ENCODE results near the gene CDKL4. TPM values are rescaled to one million over a fixed set of nuclear protein-coding genes. Genes with fewer than 3 reads are reported as not detected.

Gene CDKL4
- total and polyA plus RNA-seq, 11 donors = 0.11 to 1.1 (median 0.67) TPM; not detected in 4

- Histone ChIP-seq H3K27me3 (no peaks in the 10 kb centered on the region), H3K36me3 (no peaks in the 10 kb centered on the region), H3K9me3 (peaks cover 0 to 3% (median 0%) of the 10 kb centered on the region in 12 donors), H3K4me3 (no peak overlapping the region), H3K4me1 (peaks cover 0 to 20% (median 6%) of the 10 kb centered on the region in 12 donors), H3K27ac (no peak overlapping the region)
- WGBS, 4 donors = 27 to 33% (median 29%) methylated on average over 4 of the region's 4 CpGs
- DNase-seq = no peak
- peak; percentile 36 to 79 (median 58) for ATAC-seq
- intact Hi-C loops (cut with DNase I) = no loop called here
- TF ChIP-seq CTCF (IDR thresholded peaks at IDR 0.05) (no peak), POLR2A (IDR thresholded peaks at IDR 0.05) (no peak)
Measured at GRCh38 chr2:39241588-39241987, 2.2 kb downstream of the CDKL4 start.

GRCh38 chr2:39240758-39241157, 3.0 kb downstream of the CDKL4 start:
- DNase-seq (no peak), ATAC-seq (peak; percentile 35 to 55 (median 42))
- intact Hi-C loops (cut with DNase I) = no loop called here
- TF ChIP-seq CTCF (IDR thresholded peaks at IDR 0.05) = no peak
- TF ChIP-seq POLR2A (IDR thresholded peaks at IDR 0.05) = no peak
- Histone ChIP-seq H3K9me3 (peaks cover 0 to 10% (median 0%) of the 10 kb centered on the region in 12 donors), H3K4me1 (peaks cover 0 to 20% (median 6%) of the 10 kb centered on the region in 12 donors), H3K27me3 (no peaks in the 10 kb centered on the region), H3K36me3 (no peaks in the 10 kb centered on the region), H3K27ac (no peak overlapping the region), H3K4me3 (no peak overlapping the region)
- 64 to 72% (median 69%) methylated on average over 6 of the region's 6 CpGs for WGBS, 4 donors

- TF ChIP-seq POLR2A (IDR thresholded peaks at IDR 0.05) = no peak
- TF ChIP-seq CTCF (IDR thresholded peaks at IDR 0.05) = no peak
- Histone ChIP-seq H3K36me3 (no peaks in the 10 kb centered on the region), H3K9me3 (peaks cover 0 to 14% (median 0%) of the 10 kb centered on the region in 12 donors), H3K4me3 (no peak overlapping the region), H3K27me3 (no peaks in the 10 kb centered on the region), H3K4me1 (peaks cover 0 to 8% (median 0%) of the 10 kb centered on the region in 12 donors), H3K27ac (no peak overlapping the region)
- DNase-seq = no peak
- WGBS, 4 donors = 97 to 100% (median 98%) methylated on average over 1 of the region's 1 CpG
- no peak for ATAC-seq
- intact Hi-C loops (cut with DNase I) = loop anchor here in 1 of 10 donors (5.0 kb wide), 1 partner anchor 287 kb away; no protein-coding TSS in a partner anchor
Measured at GRCh38 chr2:39234754-39235153, 9.0 kb downstream of the CDKL4 start.

GRCh38 chr2:39232141-39232540, 11.6 kb downstream of the CDKL4 start:
- Histone ChIP-seq H3K36me3 (no peaks in the 10 kb centered on the region), H3K27ac (no peak overlapping the region), H3K9me3 (peaks cover 0 to 12% (median 0%) of the 10 kb centered on the region in 12 donors), H3K27me3 (no peaks in the 10 kb centered on the region), H3K4me3 (no peak overlapping the region), H3K4me1 (peaks cover 0 to 21% (median 7%) of the 10 kb centered on the region in 12 donors)
- no peak for ATAC-seq
- TF ChIP-seq POLR2A (IDR thresholded peaks at IDR 0.05) (no peak), CTCF (IDR thresholded peaks at IDR 0.05) (no peak)
- intact Hi-C loops (cut with DNase I) = loop anchor here in 1 of 10 donors (5.0 kb wide), 1 partner anchor 285 kb away; no protein-coding TSS in a partner anchor
- no peak for DNase-seq
